ENCODE results near the gene CYB5R3. TPM values are rescaled to one million over a fixed set of nuclear protein-coding genes. Genes with fewer than 3 reads are reported as not detected.

Gene CYB5R3
- polyA plus RNA-seq, 2 of the 4 experiments (the other 2 are of a cell fraction), result 30.8 to 51.8 TPM

DNA sequence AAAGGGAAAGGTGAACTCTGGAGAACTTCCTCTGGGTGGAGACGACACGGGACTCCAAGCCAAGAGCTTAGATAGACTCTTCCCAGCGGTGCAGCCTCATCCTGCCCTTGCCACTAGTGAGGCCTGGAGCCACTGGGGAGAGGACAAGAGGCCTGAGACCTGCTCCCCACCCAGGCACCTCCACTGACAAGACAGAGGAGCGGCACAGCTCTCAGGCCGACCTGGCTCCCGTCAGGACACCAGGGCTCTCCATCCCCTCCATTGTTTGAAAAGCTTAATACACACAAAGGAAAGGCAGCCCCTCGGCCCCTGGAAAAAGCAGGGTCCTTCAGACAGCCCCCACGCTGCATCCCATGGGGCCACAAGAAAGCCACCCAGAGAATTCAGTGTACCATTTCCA lies 64.1 kb downstream of the CYB5R3 start:
- DNase-seq (ENCODE audit: low read depth in 1 of 2, low spot score in 1 of 2), result no peak
- Histone ChIP-seq H3K4me2 (no peak overlapping the region), H3K9me3 (no peaks in the 10 kb centered on the region), H3K4me3 (no peak overlapping the region), H3K27ac (no peak overlapping the region), H3K4me1 (no peaks in the 10 kb centered on the region)
- ATAC-seq, result no peak
- TF ChIP-seq PHF8 (IDR thresholded peaks at IDR 0.05; ENCODE audit: borderline replicate concordance, low read depth) (no peak), SREBF2 (IDR thresholded peaks at IDR 0.05) (no peak), RFX5 (IDR thresholded peaks at IDR 0.05) (no peak), HOXB13 (CRISPR knock-in tag; IDR thresholded peaks at IDR 0.05; ENCODE audit: low read depth) (no peak), RARB (CRISPR knock-in tag; IDR thresholded peaks at IDR 0.05) (no peak), RNF2 (IDR thresholded peaks at IDR 0.05; ENCODE audit: borderline replicate concordance, low read depth) (no peak), EHMT2 (IDR thresholded peaks at IDR 0.05; ENCODE audit: low read depth) (no peak), RAD21 (conservative IDR thresholded peaks at IDR 0.05 in 1 of 2, IDR thresholded peaks at IDR 0.05 in 1 of 2) (no peak), FOSL2 (IDR thresholded peaks at IDR 0.05) (no peak), FOSL2 (CRISPR knock-in tag; IDR thresholded peaks at IDR 0.05) (no peak), NR3C1 (IDR thresholded peaks at IDR 0.05) (no peak), ELK1 (IDR thresholded peaks at IDR 0.05; ENCODE audit: low read depth, low read length) (no peak), ESRRA (IDR thresholded peaks at IDR 0.05; ENCODE audit: borderline replicate concordance, low read length) (no peak), BHLHE40 (IDR thresholded peaks at IDR 0.05; ENCODE audit: low read depth, low read length) (no peak)
- TF ChIP-seq, protein P1, sequence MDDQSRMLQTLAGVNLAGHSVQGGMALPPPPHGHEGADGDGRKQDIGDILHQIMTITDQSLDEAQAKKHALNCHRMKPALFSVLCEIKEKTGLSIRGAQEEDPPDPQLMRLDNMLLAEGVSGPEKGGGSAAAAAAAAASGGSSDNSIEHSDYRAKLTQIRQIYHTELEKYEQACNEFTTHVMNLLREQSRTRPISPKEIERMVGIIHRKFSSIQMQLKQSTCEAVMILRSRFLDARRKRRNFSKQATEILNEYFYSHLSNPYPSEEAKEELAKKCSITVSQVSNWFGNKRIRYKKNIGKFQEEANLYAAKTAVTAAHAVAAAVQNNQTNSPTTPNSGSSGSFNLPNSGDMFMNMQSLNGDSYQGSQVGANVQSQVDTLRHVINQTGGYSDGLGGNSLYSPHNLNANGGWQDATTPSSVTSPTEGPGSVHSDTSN (IDR thresholded peaks at IDR 0.05), result no peak
- TF ChIP-seq, protein P2, sequence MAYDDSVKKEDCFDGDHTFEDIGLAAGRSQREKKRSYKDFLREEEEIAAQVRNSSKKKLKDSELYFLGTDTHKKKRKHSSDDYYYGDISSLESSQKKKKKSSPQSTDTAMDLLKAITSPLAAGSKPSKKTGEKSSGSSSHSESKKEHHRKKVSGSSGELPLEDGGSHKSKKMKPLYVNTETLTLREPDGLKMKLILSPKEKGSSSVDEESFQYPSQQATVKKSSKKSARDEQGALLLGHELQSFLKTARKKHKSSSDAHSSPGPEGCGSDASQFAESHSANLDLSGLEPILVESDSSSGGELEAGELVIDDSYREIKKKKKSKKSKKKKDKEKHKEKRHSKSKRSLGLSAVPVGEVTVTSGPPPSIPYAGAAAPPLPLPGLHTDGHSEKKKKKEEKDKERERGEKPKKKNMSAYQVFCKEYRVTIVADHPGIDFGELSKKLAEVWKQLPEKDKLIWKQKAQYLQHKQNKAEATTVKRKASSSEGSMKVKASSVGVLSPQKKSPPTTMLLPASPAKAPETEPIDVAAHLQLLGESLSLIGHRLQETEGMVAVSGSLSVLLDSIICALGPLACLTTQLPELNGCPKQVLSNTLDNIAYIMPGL (CRISPR knock-in tag; IDR thresholded peaks at IDR 0.05; ENCODE audit: borderline replicate concordance), result no peak
- FAIRE-seq, result no peak
- WGBS (ENCODE audit: missing lambda C conversion rate), result 92% methylated on average over 4 of the region's 8 CpGs
- ChIA-PET POLR2A (no interaction called here), CTCF (interaction anchor here (0.6 to 1.2 kb wide), 3 partner anchors 8 to 24 kb away, joined by 3 read pairs; no protein-coding TSS in a partner anchor)

DNA sequence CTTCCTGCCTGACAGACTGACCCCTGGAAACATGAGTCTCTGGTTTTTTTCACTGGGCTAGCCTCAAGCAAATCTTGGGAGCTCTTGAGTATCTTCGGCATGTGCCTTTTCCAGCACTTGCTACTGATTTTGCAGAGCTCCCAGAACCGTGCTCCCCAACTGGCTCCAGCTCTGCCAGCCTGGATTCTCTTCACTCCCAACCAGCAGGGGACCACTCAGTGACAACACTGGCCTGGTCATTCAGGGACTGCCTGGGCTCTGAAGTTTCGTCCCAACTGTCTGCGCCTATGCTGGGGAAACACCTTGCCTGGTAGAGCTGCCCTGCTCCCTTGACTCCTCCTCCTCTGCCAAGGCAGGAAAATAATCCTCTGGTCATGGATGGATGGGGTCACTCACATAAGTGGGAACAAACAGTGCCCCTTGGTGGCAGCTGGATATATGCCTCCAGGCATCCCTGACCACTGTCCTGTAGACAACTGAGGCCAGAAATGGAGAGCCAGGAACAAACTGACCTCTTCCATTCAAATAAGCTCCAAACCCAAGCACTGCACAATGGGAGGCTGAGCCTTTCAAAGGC lies 64.7 kb downstream of the CYB5R3 start:
- ChIA-PET POLR2A (no interaction called here), CTCF (interaction anchor here (1.2 kb wide), 1 partner anchor 9 kb away, joined by 3 read pairs; no protein-coding TSS in a partner anchor)
- Histone ChIP-seq H3K4me3 (no peak overlapping the region), H3K27ac (no peak overlapping the region), H3K9me3 (no peaks in the 10 kb centered on the region), H3K4me1 (no peaks in the 10 kb centered on the region), H3K4me2 (no peak overlapping the region)
- DNase-seq (ENCODE audit: low read depth in 1 of 2, low spot score in 1 of 2) (no peak), ATAC-seq (no peak), FAIRE-seq (no peak)
- WGBS (ENCODE audit: missing lambda C conversion rate), result 91% methylated on average over 2 of the region's 4 CpGs
- TF ChIP-seq ESRRA (IDR thresholded peaks at IDR 0.05; ENCODE audit: borderline replicate concordance, low read length), result no peak
- no peak for TF ChIP-seq JUN (IDR thresholded peaks at IDR 0.05)
- no peak for TF ChIP-seq RNF2 (IDR thresholded peaks at IDR 0.05; ENCODE audit: borderline replicate concordance, low read depth)
- TF ChIP-seq CBX2 (IDR thresholded peaks at IDR 0.05; ENCODE audit: borderline replicate concordance, low read depth), result no peak
- TF ChIP-seq NFE2L2 (conservative IDR thresholded peaks at IDR 0.05; ENCODE audit: low read length), result no peak
- TF ChIP-seq, protein P1 (IDR thresholded peaks at IDR 0.05), result no peak
- TF ChIP-seq USF2 (IDR thresholded peaks at IDR 0.05), result no peak
- TF ChIP-seq NPAS2 (CRISPR knock-in tag; IDR thresholded peaks at IDR 0.05; ENCODE audit: borderline replicate concordance), result no peak
- no peak for TF ChIP-seq ZSCAN20 (CRISPR knock-in tag; IDR thresholded peaks at IDR 0.05)
- no peak for TF ChIP-seq MAZ (IDR thresholded peaks at IDR 0.05; ENCODE audit: borderline replicate concordance, low read depth, low read length)
- TF ChIP-seq FOXS1 (CRISPR knock-in tag; IDR thresholded peaks at IDR 0.05), result no peak
- TF ChIP-seq EP300 (IDR thresholded peaks at IDR 0.05), result no peak
- no peak for TF ChIP-seq PHF8 (IDR thresholded peaks at IDR 0.05; ENCODE audit: borderline replicate concordance, low read depth)
